Stomach (tissue), 9 donors: ENCODE results near the gene KRTAP10-10. TPM values are rescaled to one million over a fixed set of nuclear protein-coding genes. Genes with fewer than 3 reads are reported as not detected.
"Not testable (repeated sequence)": the region's sequence is repeated elsewhere in the genome, so short reads cannot be mapped to it uniquely, and the experiment has no call there.

ENCODE experiments used
- DNase-seq, 2 donors: peaks; one replicate each; pipeline versions ENCODE4 v3.0.0 to v3.0.0-alpha.2; 2013 to 2019
- H3K27ac ChIP-seq, 5 donors: fragments of 200-600 bp in 4 of 5; sonication (generic) in 4 of 5; one replicate each; pipeline ENCODE4 v1.5.1; 2013 to 2019; ENCODE audit warnings: mild to moderate bottlenecking in 1 of 5, moderate library complexity in 1 of 5
- H3K27me3 ChIP-seq, 3 donors: fragments of 200-600 bp; sonication (generic); one replicate each; pipeline ENCODE4 v1.5.1; 2017 to 2019; ENCODE audit warnings: mixed run types in 1 of 3
- H3K36me3 ChIP-seq, 4 donors: fragments of 200-600 bp; sonication (generic); 1 replicate in 3 of 4; 2 replicates in 1 of 4; pipeline ENCODE4 v1.5.1; 2016 to 2019
- H3K4me1 ChIP-seq, 4 donors: fragments of 200-600 bp; sonication (generic); one replicate each; pipeline ENCODE4 v1.5.1; 2016 to 2019
- H3K4me3 ChIP-seq, 4 donors: fragments of 200-600 bp; sonication (generic) in 3 of 4; one replicate each; pipeline ENCODE4 v1.5.1; 2016 to 2019; ENCODE audit warnings: mild to moderate bottlenecking in 1 of 4
- H3K9me3 ChIP-seq, 4 donors: fragments of 200-600 bp; sonication (generic); one replicate each; pipeline ENCODE4 v1.5.1; 2016 to 2019
- CTCF ChIP-seq, 7 experiments: fragments of 450-650 bp in 4 of 7; fragments of 200-600 bp in 3 of 7; sonication (generic) in 3 of 7; IDR thresholded peaks; one replicate each; pipeline ENCODE4 v1.5.1; 2016 to 2019; ENCODE audit warnings: antibody characterized with exemption in 7 of 7, control low read depth in 2 of 7, mild to moderate bottlenecking in 1 of 7
- EP300 ChIP-seq: sonication (generic); formaldehyde crosslinking; IDR thresholded peaks from one replicate; pipeline ENCODE4 v1.6.1; 2017; ENCODE audit warnings: antibody characterized with exemption
- POLR2A ChIP-seq, 4 donors: fragments of 450-650 bp; IDR thresholded peaks; one replicate each; pipeline ENCODE4 v1.6.1; 2016; ENCODE audit warnings: antibody characterized with exemption in 4 of 4, control low read depth in 2 of 4, mild to moderate bottlenecking in 1 of 4, moderate library complexity in 1 of 4
- POLR2AphosphoS5 ChIP-seq, 3 donors: sonication (generic); formaldehyde crosslinking; IDR thresholded peaks; one replicate each; pipeline ENCODE4 v1.6.1; 2016; ENCODE audit warnings: antibody characterized with exemption in 3 of 3
- WGBS, 5 donors: extraction: QIAGEN DNeasy Blood & Tissue Kit in 3 of 5; methylation state at CpG; one replicate each; pipeline versions ENCODE4 v1.1.5 to v1.1.7; 2013 to 2018; 5-methylcytosine and 5-hydroxymethylcytosine counted together
- intact Hi-C: fragments of 100-400 bp; cut with DNase I; formaldehyde crosslinking; loops from one replicate; pipeline ENCODE4 v1.15.1; 2023; ENCODE audit warnings: low total_unique reads
- polyA plus RNA-seq, 3 donors: library from polyadenylated mRNA; stranded (reverse); fragments of 200-250 nt; gene quantifications; one replicate each; pipeline ENCODE4 v1.2.3, GENCODE V29; 2013
- total RNA-seq, 5 donors: library from RNA; depleted of rRNA; stranded (reverse); fragments of >200 nt; gene quantifications; one replicate each; pipeline versions ENCODE4 v1.1.0 to v1.2.3, GENCODE V29; 2014 to 2016
- donor health status: healthy with polysubstance abuse.
- donor health status: Bipolar disorder and iron deficiency.
- donor health status: healthy.

Gene KRTAP10-10
- total and polyA plus RNA-seq, 8 donors: not detected

- H3K4me1 ChIP-seq: no peaks in the 10 kb centered on the region
- no peak overlapping the region for H3K27ac ChIP-seq
- intact Hi-C loops: no loop called here
- no peak for TF ChIP-seq CTCF (IDR thresholded peaks at IDR 0.05)
- TF ChIP-seq POLR2AphosphoS5 (IDR thresholded peaks at IDR 0.05): no peak
- no peak for TF ChIP-seq POLR2A (IDR thresholded peaks at IDR 0.05)
- TF ChIP-seq EP300: no peak
- H3K4me3 ChIP-seq: no peak overlapping the region
- no peaks in the 10 kb centered on the region for H3K36me3 ChIP-seq
- peaks cover 0 to 28% (median 19%) of the 10 kb centered on the region in 3 donors for H3K27me3 ChIP-seq
- peaks cover 3 to 31% (median 26%) of the 10 kb centered on the region in 4 donors for H3K9me3 ChIP-seq
- DNase-seq: no peak
- WGBS, 5 donors: 82 to 98% (median 90%) methylated on average over 1 of the region's 1 CpG
Observed at GRCh38 chr21:44632067-44632466, 5.1 kb upstream of the KRTAP10-10 start.

GRCh38 chr21:44636209-44637017 is 743 bp upstream of the KRTAP10-10 start:
- DNase-seq: peak in 1 of 2 donors; percentile 23
- intact Hi-C loops: no loop called here
- Histone ChIP-seq H3K36me3 (no peaks in the 10 kb centered on the region), H3K4me1 (no peaks in the 10 kb centered on the region), H3K4me3 (no peak overlapping the region), H3K27ac (no peak overlapping the region), H3K27me3 (peaks cover 0 to 53% (median 23%) of the 10 kb centered on the region in 3 donors), H3K9me3 (peaks cover 3 to 30% (median 27%) of the 10 kb centered on the region in 4 donors)
- TF ChIP-seq POLR2AphosphoS5 (IDR thresholded peaks at IDR 0.05): no peak
- TF ChIP-seq CTCF (IDR thresholded peaks at IDR 0.05): no peak
- no peak for TF ChIP-seq POLR2A (IDR thresholded peaks at IDR 0.05)
- TF ChIP-seq EP300: no peak
- 75 to 87% (median 79%) methylated on average over 11 to 15 of the region's 15 CpGs for WGBS, 5 donors

- H3K27me3 ChIP-seq: peaks cover 0 to 53% (median 23%) of the 10 kb centered on the region in 3 donors
- peaks cover 0 to 20% (median 15%) of the 10 kb centered on the region in 4 donors for H3K9me3 ChIP-seq
- DNase-seq, H3K27ac ChIP-seq, H3K4me1 ChIP-seq, H3K4me3 ChIP-seq, intact Hi-C loops, H3K36me3 ChIP-seq: not testable (repeated sequence)
- 52 to 74% (median 64%) methylated on average over 8 to 11 of the region's 12 CpGs for WGBS, 5 donors
Observed at GRCh38 chr21:44637851-44638348, 744 bp downstream of the KRTAP10-10 start.

GRCh38 chr21:44638506-44639330 is 1.6 kb downstream of the KRTAP10-10 start:
- peak in 1 of 2 donors; percentile 18 for DNase-seq
- Histone ChIP-seq H3K9me3 (peaks cover 0 to 23% (median 16%) of the 10 kb centered on the region in 4 donors), H3K27me3 (peaks cover 0 to 53% (median 23%) of the 10 kb centered on the region in 3 donors)
- H3K36me3 ChIP-seq, intact Hi-C loops, H3K27ac ChIP-seq, H3K4me3 ChIP-seq, H3K4me1 ChIP-seq: not testable (repeated sequence)
- WGBS, 5 donors: 77 to 89% (median 85%) methylated on average over 10 to 21 of the region's 21 CpGs

GRCh38 chr21:44639331-44639655 is 2.1 kb downstream of the KRTAP10-10 start:
- H3K4me1 ChIP-seq: no peaks in the 10 kb centered on the region
- peaks cover 0 to 53% (median 23%) of the 10 kb centered on the region in 3 donors for H3K27me3 ChIP-seq
- 80 to 90% (median 83%) methylated on average over 10 to 12 of the region's 12 CpGs for WGBS, 5 donors
- H3K4me3 ChIP-seq: no peak overlapping the region
- peaks cover 0 to 28% (median 21%) of the 10 kb centered on the region in 4 donors for H3K9me3 ChIP-seq
- H3K36me3 ChIP-seq: no peaks in the 10 kb centered on the region
- intact Hi-C loops: no loop called here
- H3K27ac ChIP-seq: no peak overlapping the region
- peak in 1 of 2 donors; percentile 22 for DNase-seq
- no peak for TF ChIP-seq POLR2A (IDR thresholded peaks at IDR 0.05)
- no peak for TF ChIP-seq POLR2AphosphoS5 (IDR thresholded peaks at IDR 0.05)
- TF ChIP-seq CTCF (IDR thresholded peaks at IDR 0.05): no peak
- no peak for TF ChIP-seq EP300
